ENCODE data around the gene EHBP1. TPM values are rescaled to one million over a fixed set of nuclear protein-coding genes. Genes with fewer than 3 reads are reported as not detected.

Gene EHBP1
- total RNA-seq, 2 donors from 2014 or later: 23.7 to 34.3 TPM

GRCh38 chr2:62854600-62855514 is 149.3 kb downstream of the EHBP1 start:
- H3K4me1 Mint-ChIP-seq (ENCODE audit: low read depth in 2 of 2): peaks cover 0 to 4% of the 10 kb centered on the region in 2 donors
- no peak overlapping the region for H3K27ac Mint-ChIP-seq
- no peaks in the 10 kb centered on the region for H3K9me3 Mint-ChIP-seq
- peaks cover 6% of the 10 kb centered on the region for H3K36me3 Mint-ChIP-seq
- no peak overlapping the region for H3K4me3 Mint-ChIP-seq
- H3K27me3 Mint-ChIP-seq: no peaks in the 10 kb centered on the region
- no peak for DNase-seq (ENCODE audit: low spot score)
- ATAC-seq: peak; percentile 20 to 43

GRCh38 chr2:62856228-62857040 is 150.9 kb downstream of the EHBP1 start:
- Mint-ChIP-seq H3K9me3 (no peaks in the 10 kb centered on the region), H3K36me3 (peaks cover 6% of the 10 kb centered on the region), H3K4me3 (no peak overlapping the region), H3K27me3 (no peaks in the 10 kb centered on the region), H3K27ac (no peak overlapping the region), H3K4me1 (ENCODE audit: low read depth in 2 of 2) (peaks cover 0 to 4% of the 10 kb centered on the region in 2 donors)
- DNase-seq (ENCODE audit: low spot score) (no peak), ATAC-seq (peak in 1 of 2 donors; percentile 52)

- Mint-ChIP-seq H3K27me3 (no peaks in the 10 kb centered on the region), H3K36me3 (peaks cover 6% of the 10 kb centered on the region), H3K4me3 (no peak overlapping the region), H3K9me3 (no peaks in the 10 kb centered on the region), H3K27ac (no peak overlapping the region), H3K4me1 (ENCODE audit: low read depth in 2 of 2) (peaks cover 0 to 4% of the 10 kb centered on the region in 2 donors)
- ATAC-seq (no peak), DNase-seq (ENCODE audit: low spot score) (no peak)
Measured at GRCh38 chr2:62857139-62857931, 151.8 kb downstream of the EHBP1 start.

GRCh38 chr2:62858231-62858832 is 152.8 kb downstream of the EHBP1 start:
- Mint-ChIP-seq H3K27ac (no peak overlapping the region), H3K27me3 (no peaks in the 10 kb centered on the region), H3K9me3 (no peaks in the 10 kb centered on the region), H3K4me1 (ENCODE audit: low read depth in 2 of 2) (peaks cover 0 to 4% of the 10 kb centered on the region in 2 donors), H3K36me3 (peaks cover 3% of the 10 kb centered on the region), H3K4me3 (no peak overlapping the region)
- DNase-seq (ENCODE audit: low spot score): no peak
- ATAC-seq: no peak

GRCh38 chr2:62868947-62869346 is 163.4 kb downstream of the EHBP1 start:
- ATAC-seq (peak in 1 of 2 donors; percentile 62), DNase-seq (ENCODE audit: low spot score) (no peak)
- Mint-ChIP-seq H3K36me3 (peaks cover 29% of the 10 kb centered on the region), H3K4me3 (no peak overlapping the region), H3K9me3 (peaks cover 6% of the 10 kb centered on the region), H3K4me1 (ENCODE audit: low read depth in 2 of 2) (no peaks in the 10 kb centered on the region), H3K27me3 (no peaks in the 10 kb centered on the region), H3K27ac (no peak overlapping the region)

- DNase-seq (ENCODE audit: low spot score) (no peak), ATAC-seq (no peak)
- peaks cover 40% of the 10 kb centered on the region for H3K36me3 Mint-ChIP-seq
- no peaks in the 10 kb centered on the region for H3K27me3 Mint-ChIP-seq
- H3K4me3 Mint-ChIP-seq: no peak overlapping the region
- H3K4me1 Mint-ChIP-seq (ENCODE audit: low read depth in 2 of 2): peaks cover 0 to 3% of the 10 kb centered on the region in 2 donors
- H3K9me3 Mint-ChIP-seq: peaks cover 9% of the 10 kb centered on the region
- no peak overlapping the region for H3K27ac Mint-ChIP-seq
Measured at GRCh38 chr2:62870966-62871365, 165.5 kb downstream of the EHBP1 start.

GRCh38 chr2:62871506-62871905 is 166.0 kb downstream of the EHBP1 start:
- H3K36me3 Mint-ChIP-seq: peaks cover 42% of the 10 kb centered on the region
- H3K27me3 Mint-ChIP-seq: no peaks in the 10 kb centered on the region
- peaks cover 9% of the 10 kb centered on the region for H3K9me3 Mint-ChIP-seq
- no peak overlapping the region for H3K27ac Mint-ChIP-seq
- peaks cover 0 to 3% of the 10 kb centered on the region in 2 donors for H3K4me1 Mint-ChIP-seq (ENCODE audit: low read depth in 2 of 2)
- ATAC-seq (no peak), DNase-seq (ENCODE audit: low spot score) (no peak)
- H3K4me3 Mint-ChIP-seq: no peak overlapping the region

GRCh38 chr2:62873603-62874002 is 168.1 kb downstream of the EHBP1 start:
- no peak for ATAC-seq
- no peak overlapping the region for H3K4me3 Mint-ChIP-seq
- H3K27ac Mint-ChIP-seq: no peak overlapping the region
- no peak for DNase-seq (ENCODE audit: low spot score)
- peaks cover 59% of the 10 kb centered on the region for H3K36me3 Mint-ChIP-seq
- peaks cover 0 to 3% of the 10 kb centered on the region in 2 donors for H3K4me1 Mint-ChIP-seq (ENCODE audit: low read depth in 2 of 2)
- no peaks in the 10 kb centered on the region for H3K27me3 Mint-ChIP-seq
- peaks cover 9% of the 10 kb centered on the region for H3K9me3 Mint-ChIP-seq

- Mint-ChIP-seq H3K27me3 (no peaks in the 10 kb centered on the region), H3K9me3 (peaks cover 9% of the 10 kb centered on the region), H3K27ac (no peak overlapping the region), H3K4me3 (no peak overlapping the region), H3K36me3 (peaks cover 61% of the 10 kb centered on the region), H3K4me1 (ENCODE audit: low read depth in 2 of 2) (peaks cover 0 to 3% of the 10 kb centered on the region in 2 donors)
- DNase-seq (ENCODE audit: low spot score) (no peak), ATAC-seq (peak in 1 of 2 donors; percentile 27)
Measured at GRCh38 chr2:62874881-62875383, 169.4 kb downstream of the EHBP1 start.

- no peaks in the 10 kb centered on the region for H3K4me1 Mint-ChIP-seq (ENCODE audit: low read depth in 2 of 2)
- peaks cover 40% of the 10 kb centered on the region for H3K36me3 Mint-ChIP-seq
- no peak overlapping the region for H3K4me3 Mint-ChIP-seq
- no peaks in the 10 kb centered on the region for H3K9me3 Mint-ChIP-seq
- H3K27ac Mint-ChIP-seq: no peak overlapping the region
- ATAC-seq (no peak), DNase-seq (ENCODE audit: low spot score) (no peak)
- no peaks in the 10 kb centered on the region for H3K27me3 Mint-ChIP-seq
Measured at GRCh38 chr2:62881162-62881795, 175.8 kb downstream of the EHBP1 start.

- H3K4me3 Mint-ChIP-seq: no peak overlapping the region
- no peaks in the 10 kb centered on the region for H3K4me1 Mint-ChIP-seq (ENCODE audit: low read depth in 2 of 2)
- H3K27me3 Mint-ChIP-seq: no peaks in the 10 kb centered on the region
- ATAC-seq (no peak), DNase-seq (ENCODE audit: low spot score) (no peak)
- no peaks in the 10 kb centered on the region for H3K9me3 Mint-ChIP-seq
- H3K36me3 Mint-ChIP-seq: peaks cover 19% of the 10 kb centered on the region
- no peak overlapping the region for H3K27ac Mint-ChIP-seq
Measured at GRCh38 chr2:62883629-62884028, 178.1 kb downstream of the EHBP1 start.

- Mint-ChIP-seq H3K27me3 (no peaks in the 10 kb centered on the region), H3K4me3 (no peak overlapping the region), H3K4me1 (ENCODE audit: low read depth in 2 of 2) (no peaks in the 10 kb centered on the region), H3K36me3 (peaks cover 16% of the 10 kb centered on the region), H3K9me3 (no peaks in the 10 kb centered on the region), H3K27ac (no peak overlapping the region)
- DNase-seq (ENCODE audit: low spot score) (no peak), ATAC-seq (no peak)
Measured at GRCh38 chr2:62884086-62884485, 178.6 kb downstream of the EHBP1 start.
